GM19467 (cell line): ENCODE results near the gene RILPL2.
A peak's percentile ranks its signal among the peaks of the same experiment; 100 is the strongest.
"Not testable (repeated sequence)": the region's sequence is repeated elsewhere in the genome, so short reads cannot be mapped to it uniquely, and the experiment has no call there.

Source experiments
- ATAC-seq: cut with Tn5 transposase; IDR thresholded peaks from one replicate; pipeline ENCODE4 v1.9.1; 2021; ENCODE audit warnings: mild to moderate bottlenecking, moderate library complexity; ENCODE audit not compliant: unreplicated experiment

RILPL2 gene

GRCh38 chr12:123407269-123407668 is 29.2 kb downstream of the RILPL2 start:
- ATAC-seq, result not testable (repeated sequence)

GRCh38 chr12:123404581-123404980 is 31.9 kb downstream of the RILPL2 start:
- no peak for ATAC-seq

GRCh38 chr12:123401753-123402683 is 34.5 kb downstream of the RILPL2 start:
- ATAC-seq, result no peak

- no peak for ATAC-seq
Observed at GRCh38 chr12:123399255-123399617, 37.2 kb downstream of the RILPL2 start.

GRCh38 chr12:123398550-123399254 is 37.8 kb downstream of the RILPL2 start:
- ATAC-seq, result no peak

GRCh38 chr12:123398177-123398549 is 38.3 kb downstream of the RILPL2 start:
- ATAC-seq, result no peak

- no peak for ATAC-seq
Observed at GRCh38 chr12:123397400-123397799, 39.1 kb downstream of the RILPL2 start.

- no peak for ATAC-seq
Observed at GRCh38 chr12:123396954-123397353, 39.5 kb downstream of the RILPL2 start.

GRCh38 chr12:123396543-123396942 is 39.9 kb downstream of the RILPL2 start:
- ATAC-seq, result no peak

GRCh38 chr12:123395236-123395635 is 41.2 kb downstream of the RILPL2 start:
- ATAC-seq, result no peak

- ATAC-seq, result no peak
Observed at GRCh38 chr12:123393747-123394146, 42.7 kb downstream of the RILPL2 start.

- ATAC-seq, result no peak
Observed at GRCh38 chr12:123391546-123392343, 44.7 kb downstream of the RILPL2 start.

GRCh38 chr12:123390498-123391426 is 45.7 kb downstream of the RILPL2 start:
- no peak for ATAC-seq

- ATAC-seq, result no peak
Observed at GRCh38 chr12:123389560-123390351, 46.7 kb downstream of the RILPL2 start.

GRCh38 chr12:123388951-123389559 is 47.4 kb downstream of the RILPL2 start:
- ATAC-seq, result no peak

GRCh38 chr12:123388177-123388950 is 48.1 kb downstream of the RILPL2 start:
- peak; percentile 33 for ATAC-seq

- no peak for ATAC-seq
Observed at GRCh38 chr12:123387508-123388176, 48.8 kb downstream of the RILPL2 start.

- not testable (repeated sequence) for ATAC-seq
Observed at GRCh38 chr12:123385536-123385935, 50.9 kb downstream of the RILPL2 start.
